Ascending aorta (tissue), 2 donors: ENCODE results near the gene SETBP1. TPM values are rescaled to one million over a fixed set of nuclear protein-coding genes. Genes with fewer than 3 reads are reported as not detected.

Experiments used
- DNase-seq, 2 donors: peaks; one replicate each; pipeline ENCODE4 v3.0.0-alpha.2; 2019; ENCODE audit warnings: low spot score in 2 of 2
- H3K27ac ChIP-seq, 2 donors: fragments of 200-600 bp; sonication (generic); one replicate each; pipeline ENCODE4 v1.5.1; 2016 to 2017; ENCODE audit warnings: mild to moderate bottlenecking in 1 of 2
- H3K27me3 ChIP-seq: fragments of 200-600 bp; sonication (generic); one replicate; pipeline ENCODE4 v1.5.1; 2017
- H3K36me3 ChIP-seq, 2 donors: fragments of 200-600 bp; sonication (generic); one replicate each; pipeline ENCODE4 v1.5.1; 2016
- H3K4me1 ChIP-seq, 2 donors: fragments of 200-600 bp; sonication (generic); one replicate each; pipeline ENCODE4 v1.5.1; 2016 to 2017; ENCODE audit warnings: mild to moderate bottlenecking in 1 of 2
- H3K4me3 ChIP-seq, 2 donors: fragments of 200-600 bp; sonication (generic); one replicate each; pipeline ENCODE4 v1.5.1; 2016 to 2017; ENCODE audit warnings: mild to moderate bottlenecking in 1 of 2
- H3K9me3 ChIP-seq, 2 donors: fragments of 200-600 bp; sonication (generic); one replicate each; pipeline ENCODE4 v1.5.1; 2016
- CTCF ChIP-seq, 3 experiments: fragments of 200-600 bp in 2 of 3; fragments of 450-650 bp in 1 of 3; sonication (generic) in 2 of 3; IDR thresholded peaks; one replicate each; pipeline ENCODE4 v1.5.1; 2016 to 2019; ENCODE audit warnings: antibody characterized with exemption in 3 of 3, mild to moderate bottlenecking in 1 of 3, moderate library complexity in 1 of 3
- intact Hi-C: fragments of 100-400 bp; cut with DNase I; formaldehyde crosslinking; loops from one replicate; pipeline ENCODE4 v1.15.1; 2023
- total RNA-seq: library from RNA; depleted of rRNA; stranded (reverse); fragments of >200 nt; gene quantifications from one replicate; pipeline ENCODE4 v1.1.0, GENCODE V29; 2016

SETBP1 gene
- total RNA-seq, 1 donor from 2014 or later = 23.5 TPM

- intact Hi-C loops = loop anchor here (1.0 kb wide), 1 partner anchor 14 kb away; no protein-coding TSS in a partner anchor
- Histone ChIP-seq H3K27me3 (no peaks in the 10 kb centered on the region), H3K27ac (no peak overlapping the region), H3K4me1 (peaks cover 0 to 12% of the 10 kb centered on the region in 2 donors), H3K36me3 (no peaks in the 10 kb centered on the region), H3K9me3 (no peaks in the 10 kb centered on the region), H3K4me3 (no peak overlapping the region)
- no peak for DNase-seq
- TF ChIP-seq CTCF (IDR thresholded peaks at IDR 0.05) = no peak
Measured at GRCh38 chr18:44817831-44818473, 137.3 kb downstream of the SETBP1 start.

GRCh38 chr18:44818668-44819403 is 138.1 kb downstream of the SETBP1 start:
- Histone ChIP-seq H3K9me3 (no peaks in the 10 kb centered on the region), H3K27me3 (no peaks in the 10 kb centered on the region), H3K4me3 (no peak overlapping the region), H3K36me3 (no peaks in the 10 kb centered on the region), H3K4me1 (peaks cover 0 to 18% of the 10 kb centered on the region in 2 donors), H3K27ac (peak overlapping the region in 1 of 2 donors; percentile 21)
- intact Hi-C loops = loop anchor here (1.0 kb wide), 1 partner anchor 15 kb away; no protein-coding TSS in a partner anchor
- DNase-seq = no peak
- TF ChIP-seq CTCF (IDR thresholded peaks at IDR 0.05) = no peak

- Histone ChIP-seq H3K27ac (peak overlapping the region; percentile 1 to 21), H3K4me3 (no peak overlapping the region), H3K36me3 (no peaks in the 10 kb centered on the region), H3K27me3 (no peaks in the 10 kb centered on the region), H3K9me3 (no peaks in the 10 kb centered on the region), H3K4me1 (peaks cover 0 to 21% of the 10 kb centered on the region in 2 donors)
- intact Hi-C loops = loop anchor here (5.0 to 10.0 kb wide), 3 partner anchors 138 to 835 kb away; partner anchors contain the start of gene SETBP1
- TF ChIP-seq CTCF (IDR thresholded peaks at IDR 0.05) = no peak
- DNase-seq = peak; percentile 23 to 74
Measured at GRCh38 chr18:44819944-44820510, 139.3 kb downstream of the SETBP1 start.

- no peak for DNase-seq
- H3K27me3 ChIP-seq = no peaks in the 10 kb centered on the region
- H3K4me3 ChIP-seq = no peak overlapping the region
- no peaks in the 10 kb centered on the region for H3K9me3 ChIP-seq
- H3K4me1 ChIP-seq = peaks cover 3 to 26% of the 10 kb centered on the region in 2 donors
- no peaks in the 10 kb centered on the region for H3K36me3 ChIP-seq
- no peak for TF ChIP-seq CTCF (IDR thresholded peaks at IDR 0.05)
- intact Hi-C loops = loop anchor here (5.0 to 10.0 kb wide), 3 partner anchors 140 to 833 kb away; partner anchors contain the start of gene SETBP1
- H3K27ac ChIP-seq = no peak overlapping the region
Measured at GRCh38 chr18:44821924-44822323, 141.2 kb downstream of the SETBP1 start.

- Histone ChIP-seq H3K4me1 (peaks cover 3 to 32% of the 10 kb centered on the region in 2 donors), H3K27ac (peak overlapping the region; percentile 7 to 22), H3K27me3 (no peaks in the 10 kb centered on the region), H3K4me3 (no peak overlapping the region), H3K9me3 (no peaks in the 10 kb centered on the region), H3K36me3 (no peaks in the 10 kb centered on the region)
- intact Hi-C loops = loop anchor here (5.0 to 10.0 kb wide), 3 partner anchors 141 to 832 kb away; partner anchors contain the start of gene SETBP1
- no peak for DNase-seq
- TF ChIP-seq CTCF (IDR thresholded peaks at IDR 0.05) = no peak
Measured at GRCh38 chr18:44823286-44823685, 142.6 kb downstream of the SETBP1 start.
